HCT116 (cell line): ENCODE measurements around the gene NRIP3. TPM values are rescaled to one million over a fixed set of nuclear protein-coding genes. Genes with fewer than 3 reads are reported as not detected.

Source experiments
- ATAC-seq: fragments of 200-7000 bp; cut with Tn5 transposase; 2 replicates; pipeline ENCODE4 v1.9.1; 2020; ENCODE audit warnings: mild to moderate bottlenecking, moderate library complexity
- BruUV-seq: library from RNA; stranded (reverse); fragments of 400-500 nt; replicated peaks from 2 replicates; lab custom pipeline; 2021; lab: Mats Ljungman, UMichigan
- CTCF ChIA-PET: fragments of 300-600 bp; sonication (Branson Sonifier 250); formaldehyde crosslinking; loops from one replicate; lab custom pipeline; 2021; ENCODE audit warnings: antibody characterized with exemption; lab: Charles Lee
- POLR2A ChIA-PET: fragments of 300-600, 350-600 bp; sonication (Branson Sonifier 250); formaldehyde crosslinking; loops from one replicate; lab custom pipeline; 2021; ENCODE audit warnings: antibody characterized with exemption; lab: Charles Lee
- RAD21 ChIA-PET, 2 experiments: fragments of 300-600 bp; sonication (Branson Sonifier 250); formaldehyde crosslinking; loops; one replicate each; lab custom pipeline; 2023; ENCODE audit warnings: low total read pairs in 2 of 2; ENCODE audit not compliant: uncharacterized antibody in 2 of 2, unreplicated experiment in 2 of 2, low non-redundant PET in 1 of 2; lab: Charles Lee
- DNase-seq: peaks from one replicate; pipeline ENCODE4 v3.0.0-alpha.2; 2010; ENCODE audit warnings: low read depth, low spot score
- H2AFZ ChIP-seq: fragments of 200-600 bp; shearing (Covaris generic), sonication (generic); 2 replicates; pipeline ENCODE4 v1.6.1; 2017; ENCODE audit warnings: low read depth, mixed run types, mixed read lengths, antibody characterized with exemption, low read length; ENCODE audit not compliant: poor library complexity, severe bottlenecking
- H3K27ac ChIP-seq: 2 replicates; pipeline ENCODE4 v1.5.1; 2012; ENCODE audit warnings: low read depth, low read length
- H3K27me3 ChIP-seq: fragments of 200-600 bp; sonication (generic); 2 replicates; pipeline ENCODE4 v1.6.1; 2016; ENCODE audit warnings: mixed run types, low read length, mixed read lengths; ENCODE audit not compliant: insufficient read depth
- H3K36me3 ChIP-seq, 2 experiments: fragments of 200-500 bp in 1 of 2; fragments of 200-600 bp in 1 of 2; sonication (Bioruptor generic) in 1 of 2; sonication (generic) in 1 of 2; 2 replicates each; pipeline versions ENCODE4 v1.5.1 to v1.6.1; 2014 to 2016; ENCODE audit warnings: low read length in 2 of 2, inconsistent platforms in 1 of 2, mixed read lengths in 1 of 2, mixed run types in 1 of 2; ENCODE audit not compliant: insufficient read depth in 2 of 2, control insufficient read depth in 1 of 2
- H3K4me1 ChIP-seq, 2 experiments: fragments of 200-600 bp in 1 of 2; sonication (generic) in 1 of 2; 2 replicates each; pipeline versions ENCODE4 v1.5.1 to v1.6.1; 2012 to 2017; ENCODE audit warnings: low read length in 2 of 2, inconsistent platforms in 1 of 2, mild to moderate bottlenecking in 1 of 2, mixed read lengths in 1 of 2, mixed run types in 1 of 2, moderate library complexity in 1 of 2; ENCODE audit not compliant: insufficient read depth in 2 of 2, control insufficient read depth in 1 of 2
- H3K4me2 ChIP-seq: fragments of 200-600 bp; sonication (generic); 2 replicates; pipeline ENCODE4 v1.6.1; 2017; ENCODE audit warnings: mixed run types, low read length, mixed read lengths
- H3K4me3 ChIP-seq, 2 experiments: fragments of 200-600 bp in 1 of 2; sonication (generic) in 1 of 2; replicated peaks in 1 of 2; 2 replicates each; pipeline ENCODE4 v1.5.1; 2011 to 2016; ENCODE audit warnings: low read length in 2 of 2, control low read depth in 1 of 2, low read depth in 1 of 2, mild to moderate bottlenecking in 1 of 2, mixed read lengths in 1 of 2, mixed run types in 1 of 2
- H3K79me2 ChIP-seq: fragments of 200-600 bp; sonication (generic); 2 replicates; pipeline ENCODE4 v1.6.1; 2017; ENCODE audit warnings: mild to moderate bottlenecking, mixed run types, low read length, moderate library complexity, mixed read lengths; ENCODE audit not compliant: insufficient read depth
- H3K9ac ChIP-seq: fragments of 200-600 bp; sonication (generic); 2 replicates; pipeline ENCODE4 v1.6.1; 2016; ENCODE audit warnings: low read length, mixed read lengths
- H3K9me2 ChIP-seq: fragments of 200-600 bp; sonication (generic), shearing (Covaris generic); 2 replicates; pipeline ENCODE4 v1.6.1; 2017; ENCODE audit warnings: mixed run types, mild to moderate bottlenecking, moderate library complexity; ENCODE audit not compliant: insufficient read depth
- H3K9me3 ChIP-seq, 2 experiments: fragments of 200-500 bp in 1 of 2; fragments of 200-600 bp in 1 of 2; sonication (Bioruptor generic) in 1 of 2; sonication (generic) in 1 of 2; 2 replicates each; pipeline ENCODE4 v1.6.1; 2014 to 2017; ENCODE audit warnings: low read length in 2 of 2, mixed read lengths in 2 of 2, inconsistent platforms in 1 of 2, low read depth in 1 of 2, mild to moderate bottlenecking in 1 of 2, mixed run types in 1 of 2, moderate library complexity in 1 of 2; ENCODE audit not compliant: control insufficient read depth in 1 of 2, insufficient read depth in 1 of 2
- H4K20me1 ChIP-seq: fragments of 200-600 bp; sonication (generic), shearing (Covaris generic); 2 replicates; pipeline ENCODE4 v1.6.1; 2017; ENCODE audit warnings: mixed run types, mild to moderate bottlenecking, moderate library complexity; ENCODE audit not compliant: insufficient read depth
- CBX3 ChIP-seq: IDR thresholded peaks from 2 replicates; pipeline ENCODE4 v1.6.1; 2012; ENCODE audit warnings: low read depth
- CEBPB ChIP-seq: IDR thresholded peaks from 2 replicates; pipeline ENCODE4 v1.6.1; 2012; ENCODE audit warnings: low read depth
- CTCF ChIP-seq, 3 experiments: fragments of 200-600 bp in 1 of 3; sonication (generic) in 1 of 3; IDR thresholded peaks in 2 of 3; conservative IDR thresholded peaks in 1 of 3; 2 replicates each; pipeline ENCODE4 v1.5.1; 2012 to 2017; ENCODE audit warnings: low read depth in 2 of 3, low read length in 2 of 3, antibody characterized with exemption in 1 of 3, borderline replicate concordance in 1 of 3, control low read depth in 1 of 3, mild to moderate bottlenecking in 1 of 3, mixed read lengths in 1 of 3, mixed run types in 1 of 3, moderate library complexity in 1 of 3; ENCODE audit not compliant: insufficient read depth in 1 of 3
- EGR1 ChIP-seq: IDR thresholded peaks from 2 replicates; pipeline ENCODE4 v1.6.1; 2012; ENCODE audit warnings: low read depth
- EZH2 ChIP-seq: fragments of 200-600 bp; sonication (generic); IDR thresholded peaks from 2 replicates; pipeline ENCODE4 v1.6.1; 2017; ENCODE audit warnings: antibody characterized with exemption, mixed run types
- EZH2phosphoT487 ChIP-seq: fragments of 200-600 bp; IDR thresholded peaks from 2 replicates; pipeline ENCODE4 v1.6.1; 2018; ENCODE audit warnings: antibody characterized with exemption, borderline replicate concordance
- FOSL1 ChIP-seq: IDR thresholded peaks from 2 replicates; pipeline ENCODE4 v1.6.1; 2012; ENCODE audit warnings: low read depth
- MAX ChIP-seq: IDR thresholded peaks from 2 replicates; pipeline ENCODE4 v1.6.1; 2012
- POLR2A ChIP-seq: IDR thresholded peaks from 2 replicates; pipeline ENCODE4 v1.7.0; 2011; ENCODE audit warnings: borderline replicate concordance; ENCODE audit not compliant: insufficient read depth, insufficient read length; ENCODE audit errors: extremely low read depth
- POLR2AphosphoS5 ChIP-seq: IDR thresholded peaks from 2 replicates; pipeline ENCODE4 v1.6.1; 2011; ENCODE audit warnings: mild to moderate bottlenecking, low read depth, low read length, moderate library complexity
- RAD21 ChIP-seq: IDR thresholded peaks from 2 replicates; pipeline ENCODE4 v1.6.1; 2012; ENCODE audit warnings: low read depth, mild to moderate bottlenecking
- SIN3A ChIP-seq: IDR thresholded peaks from 2 replicates; pipeline ENCODE4 v1.6.1; 2012; ENCODE audit warnings: low read depth
- SP1 ChIP-seq: IDR thresholded peaks from 2 replicates; pipeline ENCODE4 v1.6.1; 2012; ENCODE audit warnings: low read depth
- SRF ChIP-seq: IDR thresholded peaks from 2 replicates; pipeline ENCODE4 v1.6.1; 2012; ENCODE audit warnings: low read depth
- TCF7L2 ChIP-seq: IDR thresholded peaks from 2 replicates; pipeline ENCODE4 v1.7.0; 2011; ENCODE audit warnings: borderline replicate concordance, inconsistent platforms; ENCODE audit not compliant: insufficient read depth, insufficient read length; ENCODE audit errors: extremely low read depth
- YY1 ChIP-seq: IDR thresholded peaks from 2 replicates; pipeline ENCODE4 v1.6.1; 2011; ENCODE audit warnings: low read length, low read depth, moderate library complexity, mild to moderate bottlenecking; ENCODE audit not compliant: insufficient replicate concordance; ENCODE audit errors: extremely low read depth
- ZFX ChIP-seq: fragments of 450-650 bp; IDR thresholded peaks from 2 replicates; pipeline ENCODE4 v1.6.1; 2017
- ZNF274 ChIP-seq: fragments of 200-500 bp; sonication (Bioruptor generic); IDR thresholded peaks from 2 replicates; pipeline ENCODE4 v1.6.1; 2014; ENCODE audit warnings: mild to moderate bottlenecking, low read depth, low read length, inconsistent platforms
- intact Hi-C: fragments of 100-400 bp; cut with micrococcal nuclease; formaldehyde crosslinking; loops from 2 replicates; pipeline ENCODE4 v1.10.0; 2022
- total RNA-seq: library from RNA; stranded (reverse); gene quantifications from one replicate; pipeline ENCODE4 v1.2.1, GENCODE V29; 2021; ENCODE audit not compliant: unreplicated experiment
- TF ChIP-seq, protein P1 (sequence below): IDR thresholded peaks from 2 replicates; pipeline ENCODE4 v1.6.1; 2011; ENCODE audit warnings: mild to moderate bottlenecking, low read length, moderate library complexity; ENCODE audit not compliant: insufficient replicate concordance; ENCODE audit errors: extremely low read depth
- TF ChIP-seq, protein P2 (sequence below): IDR thresholded peaks from 2 replicates; pipeline ENCODE4 v1.6.1; 2012; ENCODE audit warnings: low read depth

The NRIP3 gene
- total RNA-seq, 1 experiment from 2014 or later: 0.15 TPM

- ChIA-PET RAD21 (no interaction called here), CTCF (no interaction called here), POLR2A (interaction anchor here (0.7 kb wide), 1 partner anchor 29 kb away, joined by 3 read pairs; no protein-coding TSS in a partner anchor)
- H3K36me3 ChIP-seq: no peaks in the 10 kb centered on the region
- intact Hi-C loops: no loop called here
- no peak overlapping the region for H3K4me3 ChIP-seq
- H2AFZ ChIP-seq: no peak overlapping the region
- H3K9me2 ChIP-seq: no peaks in the 10 kb centered on the region
- H3K79me2 ChIP-seq: no peaks in the 10 kb centered on the region
- no peaks in the 10 kb centered on the region for H4K20me1 ChIP-seq
- DNase-seq (no peak), ATAC-seq (no peak)
- peaks cover 12 to 16% of the 10 kb centered on the region in 2 experiments for H3K4me1 ChIP-seq
- no peak overlapping the region for H3K9ac ChIP-seq
- no peak overlapping the region for H3K27ac ChIP-seq
- TF ChIP-seq YY1: no peak
- TF ChIP-seq, protein P1, sequence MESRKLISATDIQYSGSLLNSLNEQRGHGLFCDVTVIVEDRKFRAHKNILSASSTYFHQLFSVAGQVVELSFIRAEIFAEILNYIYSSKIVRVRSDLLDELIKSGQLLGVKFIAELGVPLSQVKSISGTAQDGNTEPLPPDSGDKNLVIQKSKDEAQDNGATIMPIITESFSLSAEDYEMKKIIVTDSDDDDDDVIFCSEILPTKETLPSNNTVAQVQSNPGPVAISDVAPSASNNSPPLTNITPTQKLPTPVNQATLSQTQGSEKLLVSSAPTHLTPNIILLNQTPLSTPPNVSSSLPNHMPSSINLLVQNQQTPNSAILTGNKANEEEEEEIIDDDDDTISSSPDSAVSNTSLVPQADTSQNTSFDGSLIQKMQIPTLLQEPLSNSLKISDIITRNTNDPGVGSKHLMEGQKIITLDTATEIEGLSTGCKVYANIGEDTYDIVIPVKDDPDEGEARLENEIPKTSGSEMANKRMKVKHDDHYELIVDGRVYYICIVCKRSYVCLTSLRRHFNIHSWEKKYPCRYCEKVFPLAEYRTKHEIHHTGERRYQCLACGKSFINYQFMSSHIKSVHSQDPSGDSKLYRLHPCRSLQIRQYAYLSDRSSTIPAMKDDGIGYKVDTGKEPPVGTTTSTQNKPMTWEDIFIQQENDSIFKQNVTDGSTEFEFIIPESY: no peak
- TF ChIP-seq ZFX: no peak
- TF ChIP-seq RAD21: no peak
- no peak for TF ChIP-seq ZNF274
- TF ChIP-seq POLR2AphosphoS5: no peak
- TF ChIP-seq SP1: no peak
- no peak for TF ChIP-seq EGR1
- no peak for TF ChIP-seq CTCF (IDR thresholded peaks at IDR 0.05 in 2 of 3, conservative IDR thresholded peaks at IDR 0.05 in 1 of 3; ENCODE audit: borderline replicate concordance in 1 of 3, insufficient read depth in 1 of 3, low read depth in 2 of 3, low read length in 2 of 3)
- no peak for TF ChIP-seq SIN3A
- no peak for TF ChIP-seq FOSL1
- TF ChIP-seq, protein P2, sequence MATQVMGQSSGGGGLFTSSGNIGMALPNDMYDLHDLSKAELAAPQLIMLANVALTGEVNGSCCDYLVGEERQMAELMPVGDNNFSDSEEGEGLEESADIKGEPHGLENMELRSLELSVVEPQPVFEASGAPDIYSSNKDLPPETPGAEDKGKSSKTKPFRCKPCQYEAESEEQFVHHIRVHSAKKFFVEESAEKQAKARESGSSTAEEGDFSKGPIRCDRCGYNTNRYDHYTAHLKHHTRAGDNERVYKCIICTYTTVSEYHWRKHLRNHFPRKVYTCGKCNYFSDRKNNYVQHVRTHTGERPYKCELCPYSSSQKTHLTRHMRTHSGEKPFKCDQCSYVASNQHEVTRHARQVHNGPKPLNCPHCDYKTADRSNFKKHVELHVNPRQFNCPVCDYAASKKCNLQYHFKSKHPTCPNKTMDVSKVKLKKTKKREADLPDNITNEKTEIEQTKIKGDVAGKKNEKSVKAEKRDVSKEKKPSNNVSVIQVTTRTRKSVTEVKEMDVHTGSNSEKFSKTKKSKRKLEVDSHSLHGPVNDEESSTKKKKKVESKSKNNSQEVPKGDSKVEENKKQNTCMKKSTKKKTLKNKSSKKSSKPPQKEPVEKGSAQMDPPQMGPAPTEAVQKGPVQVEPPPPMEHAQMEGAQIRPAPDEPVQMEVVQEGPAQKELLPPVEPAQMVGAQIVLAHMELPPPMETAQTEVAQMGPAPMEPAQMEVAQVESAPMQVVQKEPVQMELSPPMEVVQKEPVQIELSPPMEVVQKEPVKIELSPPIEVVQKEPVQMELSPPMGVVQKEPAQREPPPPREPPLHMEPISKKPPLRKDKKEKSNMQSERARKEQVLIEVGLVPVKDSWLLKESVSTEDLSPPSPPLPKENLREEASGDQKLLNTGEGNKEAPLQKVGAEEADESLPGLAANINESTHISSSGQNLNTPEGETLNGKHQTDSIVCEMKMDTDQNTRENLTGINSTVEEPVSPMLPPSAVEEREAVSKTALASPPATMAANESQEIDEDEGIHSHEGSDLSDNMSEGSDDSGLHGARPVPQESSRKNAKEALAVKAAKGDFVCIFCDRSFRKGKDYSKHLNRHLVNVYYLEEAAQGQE: no peak
- no peak for TF ChIP-seq EZH2
- TF ChIP-seq SRF: no peak
- no peak for TF ChIP-seq CBX3
- no peak for TF ChIP-seq CEBPB
- no peak for TF ChIP-seq EZH2phosphoT487
- no peak for TF ChIP-seq TCF7L2
- TF ChIP-seq MAX: no peak
- TF ChIP-seq POLR2A: no peak
- H3K9me3 ChIP-seq: no peaks in the 10 kb centered on the region
- no peaks in the 10 kb centered on the region for H3K27me3 ChIP-seq
- H3K4me2 ChIP-seq: no peak overlapping the region
- BruUV-seq: no TSS peak
Observed at GRCh38 chr11:8937159-8937558, 66.6 kb downstream of the NRIP3 start.
